Right atrium auricular region (tissue), 2 donors: ENCODE data around the gene FBXL3. TPM values are rescaled to one million over a fixed set of nuclear protein-coding genes. Genes with fewer than 3 reads are reported as not detected.
A peak's percentile ranks its signal among the peaks of the same experiment; 100 is the strongest.

Experiments used
- DNase-seq: peaks from one replicate; pipeline ENCODE4 v3.0.0-alpha.2; 2019; ENCODE audit warnings: low spot score
- H3K27ac ChIP-seq, 2 donors: fragments of 200-600 bp; sonication (generic); 1 replicate in 1 of 2; 2 replicates in 1 of 2; pipeline ENCODE4 v1.5.1; 2016 to 2019
- H3K27me3 ChIP-seq, 2 donors: fragments of 200-600 bp; sonication (generic); one replicate each; pipeline versions ENCODE4 v1.5.1 to v1.6.0; 2017 to 2019
- H3K36me3 ChIP-seq: fragments of 200-600 bp; sonication (generic); one replicate; pipeline ENCODE4 v1.5.1; 2016
- H3K4me1 ChIP-seq, 2 donors: fragments of 200-600 bp; sonication (generic); one replicate each; pipeline versions ENCODE4 v1.5.1 to v1.6.0; 2017 to 2019
- H3K4me3 ChIP-seq, 2 donors: fragments of 200-600 bp; sonication (generic); 1 replicate in 1 of 2; 2 replicates in 1 of 2; pipeline ENCODE4 v1.5.1; 2017 to 2019; ENCODE audit warnings: mild to moderate bottlenecking in 1 of 2, moderate library complexity in 1 of 2
- H3K9me3 ChIP-seq, 2 donors: fragments of 200-600 bp; sonication (generic); one replicate each; pipeline ENCODE4 v1.5.1; 2019
- total RNA-seq, 2 donors: library from RNA; depleted of rRNA; stranded (reverse); fragments of >200 nt; gene quantifications; one replicate each; pipeline ENCODE4 v1.1.0, GENCODE V29; 2016
- TF ChIP-seq, protein P1 (sequence below), 2 donors: fragments of 200-600 bp; sonication (generic); IDR thresholded peaks; one replicate each; pipeline ENCODE4 v1.5.1; 2019; ENCODE audit warnings: antibody characterized with exemption in 2 of 2

FBXL3 gene
- total RNA-seq, 2 donors from 2014 or later: 47.2 to 48.1 TPM

- TF ChIP-seq, protein P1, sequence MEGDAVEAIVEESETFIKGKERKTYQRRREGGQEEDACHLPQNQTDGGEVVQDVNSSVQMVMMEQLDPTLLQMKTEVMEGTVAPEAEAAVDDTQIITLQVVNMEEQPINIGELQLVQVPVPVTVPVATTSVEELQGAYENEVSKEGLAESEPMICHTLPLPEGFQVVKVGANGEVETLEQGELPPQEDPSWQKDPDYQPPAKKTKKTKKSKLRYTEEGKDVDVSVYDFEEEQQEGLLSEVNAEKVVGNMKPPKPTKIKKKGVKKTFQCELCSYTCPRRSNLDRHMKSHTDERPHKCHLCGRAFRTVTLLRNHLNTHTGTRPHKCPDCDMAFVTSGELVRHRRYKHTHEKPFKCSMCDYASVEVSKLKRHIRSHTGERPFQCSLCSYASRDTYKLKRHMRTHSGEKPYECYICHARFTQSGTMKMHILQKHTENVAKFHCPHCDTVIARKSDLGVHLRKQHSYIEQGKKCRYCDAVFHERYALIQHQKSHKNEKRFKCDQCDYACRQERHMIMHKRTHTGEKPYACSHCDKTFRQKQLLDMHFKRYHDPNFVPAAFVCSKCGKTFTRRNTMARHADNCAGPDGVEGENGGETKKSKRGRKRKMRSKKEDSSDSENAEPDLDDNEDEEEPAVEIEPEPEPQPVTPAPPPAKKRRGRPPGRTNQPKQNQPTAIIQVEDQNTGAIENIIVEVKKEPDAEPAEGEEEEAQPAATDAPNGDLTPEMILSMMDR (IDR thresholded peaks at IDR 0.05): no peak
- Histone ChIP-seq H3K4me1 (peaks cover 0 to 53% of the 10 kb centered on the region in 2 donors), H3K36me3 (peaks cover 3% of the 10 kb centered on the region)
Observed at GRCh38 chr13:77026255-77026860, 601 bp downstream of the FBXL3 start.

GRCh38 chr13:77022341-77022740 is 4.6 kb downstream of the FBXL3 start:
- Histone ChIP-seq H3K27ac (peak overlapping the region; percentile 17 to 23), H3K36me3 (peaks cover 14% of the 10 kb centered on the region), H3K9me3 (no peaks in the 10 kb centered on the region), H3K4me1 (peaks cover 0 to 71% of the 10 kb centered on the region in 2 donors), H3K4me3 (no peak overlapping the region), H3K27me3 (no peaks in the 10 kb centered on the region)
- no peak for DNase-seq
- TF ChIP-seq, protein P1 (IDR thresholded peaks at IDR 0.05): no peak

More at GRCh38 chr13:77026255-77026860, 601 bp downstream of the FBXL3 start:
- peak overlapping the region; percentile 95 to 98 for H3K4me3 ChIP-seq
- DNase-seq: peak; percentile 93
- H3K27ac ChIP-seq: peak overlapping the region; percentile 100
- H3K27me3 ChIP-seq: no peaks in the 10 kb centered on the region
- no peaks in the 10 kb centered on the region for H3K9me3 ChIP-seq

DNA sequence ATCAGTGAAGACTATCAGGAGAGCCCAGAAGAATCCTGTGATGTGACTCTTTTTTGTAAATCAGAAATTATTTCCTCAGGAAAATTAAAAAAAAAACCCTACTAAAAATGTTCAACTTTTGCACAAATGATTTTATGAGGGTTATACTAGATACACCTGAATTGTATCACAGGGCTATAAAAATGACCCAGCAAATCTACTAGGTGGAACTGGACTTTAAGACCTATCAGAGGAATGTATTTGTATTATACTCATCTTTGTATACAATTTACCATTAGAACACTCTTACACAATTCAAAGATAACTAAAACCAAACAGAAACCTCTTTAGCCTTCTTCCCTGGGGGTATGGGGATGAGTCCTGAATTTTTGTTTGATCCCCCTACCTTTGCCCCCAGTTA is 7.2 kb downstream of the FBXL3 start:
- Histone ChIP-seq H3K9me3 (no peaks in the 10 kb centered on the region), H3K4me1 (peaks cover 0 to 80% of the 10 kb centered on the region in 2 donors), H3K36me3 (peaks cover 32% of the 10 kb centered on the region), H3K4me3 (no peak overlapping the region), H3K27me3 (no peaks in the 10 kb centered on the region), H3K27ac (no peak overlapping the region)
- TF ChIP-seq, protein P1 (IDR thresholded peaks at IDR 0.05): no peak
- DNase-seq: no peak

- peak overlapping the region; percentile 46 to 65 for H3K27ac ChIP-seq
- H3K9me3 ChIP-seq: no peaks in the 10 kb centered on the region
- no peak for DNase-seq
- H3K36me3 ChIP-seq: peaks cover 59% of the 10 kb centered on the region
- H3K27me3 ChIP-seq: no peaks in the 10 kb centered on the region
- TF ChIP-seq, protein P1 (IDR thresholded peaks at IDR 0.05): no peak
- no peak overlapping the region for H3K4me3 ChIP-seq
- H3K4me1 ChIP-seq: peaks cover 0 to 59% of the 10 kb centered on the region in 2 donors
Observed at GRCh38 chr13:77016888-77017623, 9.9 kb downstream of the FBXL3 start.

DNA sequence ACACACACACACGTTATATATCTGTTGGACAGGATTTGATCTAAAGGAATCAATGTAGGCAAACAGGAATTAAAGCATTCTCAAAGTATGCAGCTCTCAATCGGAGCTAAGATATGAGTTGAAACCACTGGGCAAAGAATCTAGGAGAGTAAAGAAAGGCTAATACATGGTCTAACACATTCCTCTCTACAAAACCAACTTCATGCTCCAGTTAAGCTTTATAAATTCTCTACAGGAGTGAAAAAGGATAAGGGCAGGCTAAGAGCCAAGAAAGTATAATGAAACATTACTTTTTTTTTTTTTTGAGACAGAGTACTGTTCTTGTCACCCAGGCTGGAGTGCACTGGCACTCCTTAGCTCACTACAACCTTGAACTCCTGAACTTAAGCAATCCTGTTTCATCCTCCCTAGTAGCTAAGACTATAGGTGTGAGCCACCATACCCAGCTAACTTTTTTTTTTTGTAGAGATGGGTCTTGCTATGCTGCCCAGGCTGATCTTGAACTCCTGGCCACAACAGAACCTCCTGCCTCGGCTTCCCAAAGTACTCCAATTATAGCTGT is 10.6 kb downstream of the FBXL3 start:
- DNase-seq: no peak
- Histone ChIP-seq H3K36me3 (peaks cover 59% of the 10 kb centered on the region), H3K27me3 (no peaks in the 10 kb centered on the region), H3K9me3 (no peaks in the 10 kb centered on the region), H3K4me1 (peaks cover 0 to 52% of the 10 kb centered on the region in 2 donors), H3K4me3 (no peak overlapping the region), H3K27ac (peak overlapping the region; percentile 46 to 65)
- TF ChIP-seq, protein P1 (IDR thresholded peaks at IDR 0.05): no peak
